Occipital lobe (tissue), 2 donors: ENCODE results near the gene HERC2. TPM values are rescaled to one million over a fixed set of nuclear protein-coding genes. Genes with fewer than 3 reads are reported as not detected.

Experiments
- DNase-seq: peaks from one replicate; lab custom pipeline; 2025; lab: John Stamatoyannopoulos, UW
- total RNA-seq: library from RNA; depleted of rRNA; stranded (reverse); fragments of >200 nt; gene quantifications from one replicate; pipeline ENCODE4 v1.2.3, GENCODE V29; 2014

HERC2 gene
- total RNA-seq, 1 donor from 2014 or later = 64.6 TPM

- no peak for DNase-seq
Observed at GRCh38 chr15:28099555-28100140, 222.3 kb downstream of the HERC2 start.

- DNase-seq = no peak
Observed at GRCh38 chr15:28098766-28099554, 223.0 kb downstream of the HERC2 start, which contains the start of gene OCA2. Gene OCA2 (minus strand): TSS chr15:28099315. CDS start chr15:28081874, 17,441 bp downstream.

- no peak for DNase-seq
Observed at GRCh38 chr15:28098360-28098765, 223.6 kb downstream of the HERC2 start.

- no peak for DNase-seq
Observed at GRCh38 chr15:28097656-28098359, 224.2 kb downstream of the HERC2 start.

DNA sequence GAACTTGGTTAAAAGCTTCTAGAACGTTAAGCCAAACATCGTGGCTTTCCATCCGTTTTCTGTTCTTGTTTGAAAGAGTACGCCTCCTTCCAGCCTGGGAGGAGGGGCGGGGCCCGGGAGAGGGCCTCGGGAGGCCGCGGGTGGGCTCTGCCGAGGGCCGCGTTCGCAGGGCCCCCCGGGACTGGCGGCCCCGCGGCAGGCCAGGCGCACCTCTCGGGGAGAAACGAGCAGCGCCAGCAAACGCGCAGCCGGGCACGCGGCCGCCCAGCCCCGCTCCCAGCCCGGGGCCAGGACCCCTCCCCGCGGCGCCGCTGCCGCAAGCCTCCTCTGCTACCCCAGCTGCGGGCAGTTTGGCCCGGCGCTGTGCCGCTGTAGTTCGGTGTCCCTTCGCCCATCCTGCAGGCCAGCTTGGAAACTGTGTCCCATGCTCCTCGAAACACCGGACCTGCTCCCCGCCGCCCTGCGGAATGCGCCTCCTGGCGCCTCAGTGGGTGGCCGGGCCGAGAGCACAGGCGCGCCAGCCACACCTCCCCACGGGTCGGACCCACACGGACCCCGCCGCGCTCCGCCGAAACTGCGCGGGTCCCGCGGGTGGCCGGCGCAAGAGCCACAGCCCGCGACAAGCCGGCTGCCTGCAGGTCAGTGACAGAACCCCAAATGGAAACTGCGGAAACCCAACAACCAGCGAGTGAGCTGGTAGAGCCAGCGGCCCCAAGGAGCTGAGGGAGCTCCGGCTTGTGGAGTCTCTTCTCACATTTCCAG lies 225.1 kb downstream of the HERC2 start:
- no peak for DNase-seq

- no peak for DNase-seq
Observed at GRCh38 chr15:28096411-28096669, 225.6 kb downstream of the HERC2 start.

DNA sequence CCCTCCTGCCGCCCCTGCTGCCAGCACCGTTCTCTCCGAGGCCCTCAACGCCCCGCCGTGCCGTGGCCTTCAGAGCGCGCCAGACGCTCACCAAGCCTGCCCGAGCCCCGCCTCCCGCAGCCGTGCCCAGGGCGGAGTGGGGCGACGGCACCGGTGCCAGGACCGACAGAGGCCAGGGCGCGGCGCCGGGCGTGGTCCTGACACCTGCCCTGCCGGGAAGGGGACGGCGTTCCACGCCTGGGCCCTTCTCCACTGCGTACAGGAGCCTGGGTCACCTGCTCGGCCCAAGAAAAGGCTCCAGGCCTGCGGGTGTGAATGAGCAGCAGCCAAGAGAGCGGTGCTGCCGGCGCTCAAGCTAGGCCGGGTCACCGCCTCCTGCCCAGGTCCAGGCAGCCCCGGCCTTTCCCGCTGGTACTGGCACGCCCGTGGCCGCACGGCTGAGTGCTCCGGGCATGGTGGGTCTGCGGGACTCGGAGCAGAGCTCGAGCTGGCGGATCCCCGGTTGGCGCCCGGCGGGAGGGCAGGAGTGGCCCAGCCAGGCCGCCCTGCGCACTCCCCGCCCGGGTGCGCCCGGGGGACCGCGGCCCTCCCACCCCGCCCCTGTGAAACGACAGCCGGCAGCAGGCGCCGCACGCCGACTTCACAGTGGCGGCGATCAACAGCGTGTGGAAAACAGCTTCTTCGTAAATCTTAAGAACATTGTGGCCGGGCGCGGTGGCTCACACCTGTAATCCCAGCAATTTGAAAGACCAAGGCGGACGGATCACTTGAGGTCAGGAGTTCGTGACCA lies 227.1 kb downstream of the HERC2 start:
- DNase-seq = no peak

DNA sequence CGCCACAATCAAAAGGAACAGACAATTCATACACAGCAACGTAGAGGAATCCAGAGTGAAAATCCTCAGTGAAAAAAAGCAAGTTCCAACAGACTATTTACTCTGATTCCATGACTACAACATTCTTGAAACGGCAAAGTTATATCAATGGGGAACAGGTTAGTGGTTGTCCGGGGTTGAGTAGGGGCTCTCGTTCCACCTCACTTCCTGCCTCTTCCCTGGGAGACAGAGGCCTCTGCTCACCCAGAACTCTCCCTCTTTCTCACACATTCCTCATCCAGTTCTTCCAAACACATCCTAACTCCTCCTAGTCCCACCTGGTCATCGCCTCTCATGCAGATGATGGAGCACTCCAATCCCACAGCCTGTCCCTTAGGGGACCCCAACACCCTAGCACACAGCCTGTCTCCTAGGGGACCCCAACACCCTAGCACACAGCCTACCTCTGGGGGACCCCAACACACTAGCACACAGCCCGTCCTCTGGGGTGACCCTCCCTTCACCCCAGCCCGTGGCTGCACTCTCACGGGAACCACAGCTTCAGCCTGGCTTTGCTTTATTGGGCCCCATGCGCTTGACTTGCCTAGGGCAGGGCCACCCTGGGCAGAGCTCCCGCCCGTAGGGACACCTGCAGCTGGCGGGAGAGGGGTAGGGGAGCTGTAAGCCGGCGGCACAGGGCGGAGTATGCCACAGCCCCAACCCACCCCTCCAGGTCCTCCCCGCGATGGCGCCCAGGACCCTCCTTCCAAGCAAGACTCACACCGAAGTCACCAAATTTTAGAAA lies 228.0 kb downstream of the HERC2 start:
- DNase-seq = no peak

- DNase-seq = no peak
Observed at GRCh38 chr15:28091313-28091712, 230.7 kb downstream of the HERC2 start.

DNA sequence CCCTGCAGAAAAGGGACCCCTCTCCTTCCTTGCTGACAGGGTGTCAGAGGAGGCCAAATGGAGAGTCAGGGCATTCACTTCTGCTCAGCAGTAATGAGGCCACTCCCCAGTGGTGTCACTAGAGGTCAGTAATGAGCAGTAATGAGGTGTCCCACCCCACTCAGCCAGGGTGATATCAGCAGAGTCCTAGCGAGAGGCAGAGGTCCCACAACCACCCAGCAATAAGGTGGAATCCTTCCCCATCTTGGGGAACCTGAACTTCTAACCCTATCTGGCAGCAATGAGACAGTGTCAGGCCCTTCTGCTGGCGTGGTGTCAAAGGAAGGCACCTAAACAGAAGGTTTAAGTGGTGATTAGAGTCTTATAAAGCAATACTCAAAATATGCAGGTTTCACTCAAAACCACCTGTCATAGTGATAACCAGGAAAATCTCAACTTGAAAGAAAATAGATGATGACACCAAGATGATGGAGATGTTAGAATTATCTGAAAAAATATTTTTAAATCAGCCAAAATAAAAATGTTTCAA lies 235.7 kb downstream of the HERC2 start:
- DNase-seq = no peak

GRCh38 chr15:28085489-28086174 lies 236.3 kb downstream of the HERC2 start:
- DNase-seq = no peak

DNA sequence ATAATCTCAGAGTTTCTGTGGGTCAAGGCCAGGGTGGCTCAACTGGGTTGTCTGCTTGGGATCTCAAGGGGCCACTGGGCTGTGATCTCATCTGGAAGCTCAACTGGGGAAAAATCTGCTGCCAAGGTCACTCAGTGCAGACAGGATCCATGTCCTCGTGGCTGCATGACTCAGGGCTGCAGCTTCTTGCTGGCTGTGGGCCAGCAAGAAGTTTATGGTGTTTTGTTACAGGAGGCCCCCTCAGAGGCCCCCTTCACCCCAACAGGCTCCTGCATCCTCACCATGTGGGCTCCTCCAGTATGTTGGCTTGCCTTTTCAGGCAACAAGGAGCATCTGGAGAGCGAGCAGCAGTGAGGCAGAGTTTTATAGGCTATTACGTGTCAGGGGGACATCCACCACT lies 237.4 kb downstream of the HERC2 start:
- no peak for DNase-seq

- DNase-seq = no peak
Observed at GRCh38 chr15:28082891-28083684, 238.9 kb downstream of the HERC2 start.

DNA sequence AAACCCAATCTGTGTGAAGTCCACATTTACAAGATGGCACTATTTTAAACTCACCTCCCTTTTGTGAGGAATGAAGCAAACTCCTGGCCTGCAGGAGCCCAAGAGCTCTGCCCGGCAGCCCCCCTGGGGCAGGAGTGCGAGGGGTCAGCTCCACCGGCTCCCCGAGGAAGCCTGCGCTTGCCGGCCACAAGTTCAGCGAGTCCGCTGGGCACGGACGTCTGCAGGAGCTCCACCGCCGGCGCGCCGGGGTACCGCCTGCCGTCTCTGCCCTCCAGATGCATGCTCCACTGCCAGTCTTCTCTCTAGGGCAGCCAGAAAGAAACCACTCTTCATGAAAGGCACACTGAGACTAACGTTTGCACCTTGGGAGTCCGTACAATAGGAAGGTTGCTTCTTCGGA lies 240.4 kb downstream of the HERC2 start:
- DNase-seq = no peak

DNA sequence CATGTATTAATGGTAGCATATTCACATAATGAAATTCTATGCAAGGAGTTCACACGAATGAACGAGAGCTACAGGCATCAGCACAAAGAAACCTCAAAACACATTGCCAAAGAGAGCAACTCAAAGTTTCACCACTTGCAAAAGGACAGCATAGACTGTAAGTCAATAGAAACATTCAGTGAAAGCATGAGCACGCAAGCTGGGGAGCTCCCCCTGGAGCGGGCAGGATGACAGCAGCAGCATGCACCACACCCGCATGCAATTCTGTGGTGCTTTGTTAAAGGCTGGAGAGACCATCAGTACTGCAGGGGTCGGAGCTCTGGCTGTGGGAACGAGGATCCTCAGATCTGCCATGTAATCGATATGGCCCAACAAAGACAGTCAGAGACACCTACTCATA lies 241.6 kb downstream of the HERC2 start:
- DNase-seq = no peak

- DNase-seq = no peak
Observed at GRCh38 chr15:28079313-28079969, 242.5 kb downstream of the HERC2 start.

DNA sequence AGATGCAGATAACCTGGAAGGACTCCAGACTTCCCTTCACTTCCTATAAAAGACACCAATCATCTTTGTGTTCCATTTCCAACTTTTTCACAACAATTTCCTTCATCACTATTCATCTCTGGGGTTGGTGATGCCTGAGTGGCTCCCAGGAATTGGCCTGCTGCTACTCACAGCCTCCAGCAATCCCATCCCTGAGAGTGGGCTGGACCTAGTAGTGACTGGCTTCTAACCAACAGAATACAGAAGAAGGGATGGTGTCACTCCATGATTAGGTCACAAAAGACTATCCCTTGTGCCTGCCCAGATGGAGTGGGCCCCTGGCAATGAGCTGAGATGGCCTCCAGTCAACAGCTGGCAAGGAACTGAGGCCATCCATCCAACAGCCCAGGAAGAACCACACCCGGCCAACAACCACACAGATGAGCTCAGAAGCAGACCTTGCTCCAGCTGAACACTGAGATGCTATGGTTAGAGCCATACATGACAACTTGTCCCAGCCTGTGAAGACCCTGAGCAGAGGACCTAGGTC lies 243.7 kb downstream of the HERC2 start:
- DNase-seq = no peak

- DNase-seq = no peak
Observed at GRCh38 chr15:28075573-28075972, 246.4 kb downstream of the HERC2 start.
